Liver (tissue), 9 donors: ENCODE data around the gene DNAJB14. TPM values are rescaled to one million over a fixed set of nuclear protein-coding genes. Genes with fewer than 3 reads are reported as not detected.

Experiments used
- DNase-seq: peaks from one replicate; pipeline ENCODE4 v3.0.0-alpha.2; 2017; ENCODE audit warnings: low spot score
- H3K27ac ChIP-seq, 2 donors: one replicate each; pipeline ENCODE4 v1.7.0; 2013; ENCODE audit warnings: inconsistent platforms in 2 of 2, low read length in 2 of 2, control low read depth in 1 of 2, low read depth in 1 of 2, mild to moderate bottlenecking in 1 of 2
- H3K27me3 ChIP-seq, 4 donors: one replicate each; pipeline versions ENCODE4 v1.6.1 to v1.7.0; 2013; ENCODE audit warnings: low read length in 3 of 4, inconsistent platforms in 1 of 4, mild to moderate bottlenecking in 1 of 4, moderate library complexity in 1 of 4; ENCODE audit not compliant: control insufficient read depth in 4 of 4, insufficient read depth in 4 of 4
- H3K36me3 ChIP-seq, 4 donors: one replicate each; pipeline versions ENCODE4 v1.6.1 to v1.7.0; 2013; ENCODE audit warnings: low read length in 3 of 4, mild to moderate bottlenecking in 3 of 4, low read depth in 1 of 4, moderate library complexity in 1 of 4; ENCODE audit not compliant: control insufficient read depth in 4 of 4, insufficient read depth in 3 of 4
- H3K4me1 ChIP-seq, 4 donors: one replicate each; pipeline versions ENCODE4 v1.6.1 to v1.7.0; 2013; ENCODE audit warnings: low read length in 3 of 4, mild to moderate bottlenecking in 3 of 4, moderate library complexity in 1 of 4; ENCODE audit not compliant: control insufficient read depth in 4 of 4, insufficient read depth in 4 of 4
- H3K4me3 ChIP-seq, 3 donors: one replicate each; pipeline versions ENCODE4 v1.6.1 to v1.7.0; 2013; ENCODE audit warnings: low read length in 3 of 3, control low read depth in 1 of 3, low read depth in 1 of 3, mild to moderate bottlenecking in 1 of 3
- H3K9ac ChIP-seq, 2 donors: one replicate each; pipeline ENCODE4 v1.7.0; 2013; ENCODE audit warnings: low read length in 2 of 2, mild to moderate bottlenecking in 2 of 2, moderate library complexity in 2 of 2, control low read depth in 1 of 2, low read depth in 1 of 2
- H3K9me3 ChIP-seq, 4 donors: one replicate each; pipeline versions ENCODE4 v1.6.1 to v1.7.0; 2013; ENCODE audit warnings: low read length in 3 of 4; ENCODE audit not compliant: control insufficient read depth in 4 of 4
- EGR1 ChIP-seq, 2 donors: IDR thresholded peaks; 2 replicates each; pipeline ENCODE4 v1.6.1; 2016 to 2018; ENCODE audit warnings: antibody characterized with exemption in 2 of 2, low read depth in 2 of 2
- FOXA1 ChIP-seq: IDR thresholded peaks from 2 replicates; pipeline ENCODE4 v1.6.1; 2016; ENCODE audit warnings: antibody characterized with exemption
- FOXA2 ChIP-seq: IDR thresholded peaks from 2 replicates; pipeline ENCODE4 v1.6.1; 2016; ENCODE audit warnings: antibody characterized with exemption
- GABPA ChIP-seq, 2 donors: IDR thresholded peaks in 1 of 2; conservative IDR thresholded peaks in 1 of 2; 2 replicates each; pipeline ENCODE4 v1.6.1; 2016; ENCODE audit warnings: antibody characterized with exemption in 2 of 2, mild to moderate bottlenecking in 1 of 2, moderate library complexity in 1 of 2
- HNF4A ChIP-seq, 2 donors: conservative IDR thresholded peaks; 2 replicates each; pipeline ENCODE4 v1.6.1; 2016; ENCODE audit warnings: antibody characterized with exemption in 2 of 2, mild to moderate bottlenecking in 2 of 2
- HNF4G ChIP-seq: IDR thresholded peaks from 2 replicates; pipeline ENCODE4 v1.6.1; 2016; ENCODE audit warnings: antibody characterized with exemption
- JUND ChIP-seq, 2 donors: IDR thresholded peaks; 2 replicates each; pipeline ENCODE4 v1.6.1; 2016; ENCODE audit warnings: antibody characterized with exemption in 2 of 2
- NR2F2 ChIP-seq: IDR thresholded peaks from 2 replicates; pipeline ENCODE4 v1.6.1; 2016; ENCODE audit warnings: antibody characterized with exemption
- RAD21 ChIP-seq, 2 donors: IDR thresholded peaks; 2 replicates each; pipeline ENCODE4 v1.6.1; 2016; ENCODE audit warnings: antibody characterized with exemption in 2 of 2, mild to moderate bottlenecking in 2 of 2
- RXRA ChIP-seq, 2 donors: IDR thresholded peaks; 2 replicates each; pipeline ENCODE4 v1.6.1; 2017 to 2018; ENCODE audit warnings: antibody characterized with exemption in 2 of 2, mild to moderate bottlenecking in 1 of 2
- SP1 ChIP-seq: IDR thresholded peaks from 2 replicates; pipeline ENCODE4 v1.6.1; 2018; ENCODE audit warnings: antibody characterized with exemption, mild to moderate bottlenecking
- TAF1 ChIP-seq: conservative IDR thresholded peaks from 2 replicates; pipeline ENCODE4 v1.6.1; 2016; ENCODE audit warnings: antibody characterized with exemption, mild to moderate bottlenecking
- YY1 ChIP-seq: IDR thresholded peaks from 2 replicates; pipeline ENCODE4 v1.6.1; 2016; ENCODE audit warnings: antibody characterized with exemption, mild to moderate bottlenecking
- WGBS: extraction: QIAGEN DNeasy Blood & Tissue Kit; methylation state at CpG from one replicate; pipeline ENCODE4 v1.1.7; 2013; 5-methylcytosine and 5-hydroxymethylcytosine counted together
- polyA plus RNA-seq, 2 donors: library from polyadenylated mRNA; stranded (reverse) in 1 of 2; unstranded in 1 of 2; fragments of 200-250 nt in 1 of 2; fragments of >200 nt in 1 of 2; fragmentation: Nextera tagmentation in 1 of 2; extraction: Ambion mirVana in 1 of 2; gene quantifications; one replicate each; pipeline versions ENCODE4 v1.2.1 to v1.2.3, GENCODE V29; 2013 to 2015
- total RNA-seq, 2 donors: library from RNA; depleted of rRNA; stranded (reverse); fragments of >200 nt; gene quantifications; one replicate each; pipeline ENCODE4 v1.2.3, GENCODE V29; 2014
- TF ChIP-seq, protein P1 (sequence below): IDR thresholded peaks from 2 replicates; pipeline ENCODE4 v1.6.1; 2016; ENCODE audit warnings: antibody characterized with exemption, mild to moderate bottlenecking
- TF ChIP-seq, protein P2 (sequence below): fragments of 150-350 bp; IDR thresholded peaks from 2 replicates; pipeline ENCODE4 v1.5.1; 2017; ENCODE audit warnings: improper control_type of control experiment, low read depth, low read length; ENCODE audit not compliant: missing input control
- TF ChIP-seq, protein P3 (sequence below): IDR thresholded peaks from 2 replicates; pipeline ENCODE4 v1.6.1; 2016; ENCODE audit warnings: antibody characterized with exemption
- TF ChIP-seq, protein P4 (sequence below): IDR thresholded peaks from 2 replicates; pipeline ENCODE4 v1.6.1; 2016; ENCODE audit warnings: antibody characterized with exemption
- donor health status: healthy.
- donor health status: healthy.
- donor health status: healthy.
- donor health status: healthy.
- donor health status: healthy.

DNAJB14 gene
- total and polyA plus RNA-seq, 4 donors = 8.1 to 15.1 (median 8.9) TPM

DNA sequence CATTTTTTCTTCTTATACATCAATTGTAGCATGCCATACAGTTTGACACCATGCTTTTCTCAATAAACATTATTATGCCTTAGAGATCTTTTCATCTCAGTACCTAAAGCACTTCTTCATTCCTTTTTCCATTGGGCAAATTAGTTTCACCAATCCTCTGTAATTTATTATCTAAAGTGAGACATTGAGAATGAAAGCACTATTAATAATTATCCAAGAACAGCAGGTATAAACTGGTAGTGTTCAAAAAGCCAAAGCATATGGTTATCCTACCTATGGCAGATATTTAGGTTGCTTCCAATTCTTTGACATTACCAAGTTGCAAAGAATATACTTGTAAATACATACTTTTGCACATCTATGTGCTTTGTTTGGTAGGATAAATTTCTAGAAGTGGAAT lies 67.8 kb downstream of the DNAJB14 start:
- H3K4me1 ChIP-seq = no peaks in the 10 kb centered on the region
- TF ChIP-seq, protein P1, sequence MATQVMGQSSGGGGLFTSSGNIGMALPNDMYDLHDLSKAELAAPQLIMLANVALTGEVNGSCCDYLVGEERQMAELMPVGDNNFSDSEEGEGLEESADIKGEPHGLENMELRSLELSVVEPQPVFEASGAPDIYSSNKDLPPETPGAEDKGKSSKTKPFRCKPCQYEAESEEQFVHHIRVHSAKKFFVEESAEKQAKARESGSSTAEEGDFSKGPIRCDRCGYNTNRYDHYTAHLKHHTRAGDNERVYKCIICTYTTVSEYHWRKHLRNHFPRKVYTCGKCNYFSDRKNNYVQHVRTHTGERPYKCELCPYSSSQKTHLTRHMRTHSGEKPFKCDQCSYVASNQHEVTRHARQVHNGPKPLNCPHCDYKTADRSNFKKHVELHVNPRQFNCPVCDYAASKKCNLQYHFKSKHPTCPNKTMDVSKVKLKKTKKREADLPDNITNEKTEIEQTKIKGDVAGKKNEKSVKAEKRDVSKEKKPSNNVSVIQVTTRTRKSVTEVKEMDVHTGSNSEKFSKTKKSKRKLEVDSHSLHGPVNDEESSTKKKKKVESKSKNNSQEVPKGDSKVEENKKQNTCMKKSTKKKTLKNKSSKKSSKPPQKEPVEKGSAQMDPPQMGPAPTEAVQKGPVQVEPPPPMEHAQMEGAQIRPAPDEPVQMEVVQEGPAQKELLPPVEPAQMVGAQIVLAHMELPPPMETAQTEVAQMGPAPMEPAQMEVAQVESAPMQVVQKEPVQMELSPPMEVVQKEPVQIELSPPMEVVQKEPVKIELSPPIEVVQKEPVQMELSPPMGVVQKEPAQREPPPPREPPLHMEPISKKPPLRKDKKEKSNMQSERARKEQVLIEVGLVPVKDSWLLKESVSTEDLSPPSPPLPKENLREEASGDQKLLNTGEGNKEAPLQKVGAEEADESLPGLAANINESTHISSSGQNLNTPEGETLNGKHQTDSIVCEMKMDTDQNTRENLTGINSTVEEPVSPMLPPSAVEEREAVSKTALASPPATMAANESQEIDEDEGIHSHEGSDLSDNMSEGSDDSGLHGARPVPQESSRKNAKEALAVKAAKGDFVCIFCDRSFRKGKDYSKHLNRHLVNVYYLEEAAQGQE = no peak
- TF ChIP-seq, protein P2, sequence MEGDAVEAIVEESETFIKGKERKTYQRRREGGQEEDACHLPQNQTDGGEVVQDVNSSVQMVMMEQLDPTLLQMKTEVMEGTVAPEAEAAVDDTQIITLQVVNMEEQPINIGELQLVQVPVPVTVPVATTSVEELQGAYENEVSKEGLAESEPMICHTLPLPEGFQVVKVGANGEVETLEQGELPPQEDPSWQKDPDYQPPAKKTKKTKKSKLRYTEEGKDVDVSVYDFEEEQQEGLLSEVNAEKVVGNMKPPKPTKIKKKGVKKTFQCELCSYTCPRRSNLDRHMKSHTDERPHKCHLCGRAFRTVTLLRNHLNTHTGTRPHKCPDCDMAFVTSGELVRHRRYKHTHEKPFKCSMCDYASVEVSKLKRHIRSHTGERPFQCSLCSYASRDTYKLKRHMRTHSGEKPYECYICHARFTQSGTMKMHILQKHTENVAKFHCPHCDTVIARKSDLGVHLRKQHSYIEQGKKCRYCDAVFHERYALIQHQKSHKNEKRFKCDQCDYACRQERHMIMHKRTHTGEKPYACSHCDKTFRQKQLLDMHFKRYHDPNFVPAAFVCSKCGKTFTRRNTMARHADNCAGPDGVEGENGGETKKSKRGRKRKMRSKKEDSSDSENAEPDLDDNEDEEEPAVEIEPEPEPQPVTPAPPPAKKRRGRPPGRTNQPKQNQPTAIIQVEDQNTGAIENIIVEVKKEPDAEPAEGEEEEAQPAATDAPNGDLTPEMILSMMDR = no peak
- TF ChIP-seq JUND (IDR thresholded peaks at IDR 0.05) (no peak), EGR1 (IDR thresholded peaks at IDR 0.05; ENCODE audit: low read depth in 2 of 2) (no peak), HNF4A (conservative IDR thresholded peaks at IDR 0.05) (no peak), GABPA (IDR thresholded peaks at IDR 0.05 in 1 of 2, conservative IDR thresholded peaks at IDR 0.05 in 1 of 2) (no peak), FOXA2 (no peak), RXRA (IDR thresholded peaks at IDR 0.05) (no peak), TAF1 (no peak), YY1 (no peak), NR2F2 (no peak)
- TF ChIP-seq, protein P3, sequence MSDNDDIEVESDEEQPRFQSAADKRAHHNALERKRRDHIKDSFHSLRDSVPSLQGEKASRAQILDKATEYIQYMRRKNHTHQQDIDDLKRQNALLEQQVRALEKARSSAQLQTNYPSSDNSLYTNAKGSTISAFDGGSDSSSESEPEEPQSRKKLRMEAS = no peak
- TF ChIP-seq, protein P4, sequence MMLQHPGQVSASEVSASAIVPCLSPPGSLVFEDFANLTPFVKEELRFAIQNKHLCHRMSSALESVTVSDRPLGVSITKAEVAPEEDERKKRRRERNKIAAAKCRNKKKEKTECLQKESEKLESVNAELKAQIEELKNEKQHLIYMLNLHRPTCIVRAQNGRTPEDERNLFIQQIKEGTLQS = no peak
- H3K9ac ChIP-seq = no peak overlapping the region
- no peak overlapping the region for H3K4me3 ChIP-seq
- no peak for DNase-seq
- no peaks in the 10 kb centered on the region for H3K9me3 ChIP-seq
- peaks cover 2 to 39% (median 28%) of the 10 kb centered on the region in 4 donors for H3K36me3 ChIP-seq
- H3K27me3 ChIP-seq = no peaks in the 10 kb centered on the region
- no peak overlapping the region for H3K27ac ChIP-seq

DNA sequence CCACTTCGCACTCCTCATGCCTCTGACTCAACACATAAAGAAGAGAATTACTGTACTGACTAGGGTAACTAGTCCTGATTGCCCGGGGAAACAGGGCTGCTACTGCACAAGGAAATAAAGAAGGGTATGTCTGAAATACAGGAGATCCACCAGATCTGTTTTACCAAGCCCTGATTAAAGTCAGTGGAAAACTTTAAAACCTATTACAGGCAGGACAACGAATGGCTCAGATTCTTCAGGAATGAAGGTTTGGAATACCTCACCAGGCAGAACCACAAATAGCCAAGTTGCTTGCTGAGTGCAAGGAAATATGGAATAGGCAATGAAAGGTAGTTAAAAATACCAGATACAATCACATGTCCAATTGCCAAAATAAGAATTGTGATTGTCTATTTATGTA lies 69.5 kb downstream of the DNAJB14 start:
- 95% methylated on average over 3 of the region's 3 CpGs for WGBS
- no peak for DNase-seq
- peaks cover 2 to 37% (median 27%) of the 10 kb centered on the region in 4 donors for H3K36me3 ChIP-seq
- H3K4me3 ChIP-seq = no peak overlapping the region
- no peak overlapping the region for H3K27ac ChIP-seq
- H3K9me3 ChIP-seq = no peaks in the 10 kb centered on the region
- no peaks in the 10 kb centered on the region for H3K4me1 ChIP-seq
- H3K27me3 ChIP-seq = no peaks in the 10 kb centered on the region
- no peak overlapping the region for H3K9ac ChIP-seq
- TF ChIP-seq, protein P1 = no peak
- TF ChIP-seq SP1 = no peak
- TF ChIP-seq, protein P2 = no peak
- no peak for TF ChIP-seq EGR1 (IDR thresholded peaks at IDR 0.05; ENCODE audit: low read depth in 2 of 2)
- TF ChIP-seq, protein P3 = no peak
- no peak for TF ChIP-seq NR2F2
- no peak for TF ChIP-seq RAD21 (IDR thresholded peaks at IDR 0.05)
- TF ChIP-seq HNF4G = no peak
- no peak for TF ChIP-seq RXRA (IDR thresholded peaks at IDR 0.05)
- TF ChIP-seq YY1 = no peak
- TF ChIP-seq, protein P4 = no peak
- no peak for TF ChIP-seq FOXA1
- TF ChIP-seq JUND (IDR thresholded peaks at IDR 0.05) = no peak
- no peak for TF ChIP-seq HNF4A (conservative IDR thresholded peaks at IDR 0.05)
